ENCODE results near the gene SMS. TPM values are rescaled to one million over a fixed set of nuclear protein-coding genes. Genes with fewer than 3 reads are reported as not detected.

Gene SMS
- total and polyA plus RNA-seq, 2 of the 13 experiments (the other 11 are each of a cell fraction or from before 2014, with no cell fraction given): 40.5 to 91.9 TPM

GRCh38 chrX:22021751-22022324, 81.3 kb downstream of the SMS start:
- ChIA-PET POLR2A (no interaction called here), CTCF (ENCODE audit: low intra/inter-chr PET ratio, low total read pairs) (no interaction called here)
- H2AFZ ChIP-seq (ENCODE audit: low read length): no peak overlapping the region
- H3K9me3 ChIP-seq (ENCODE audit: low read length): no peaks in the 10 kb centered on the region
- H3K36me3 ChIP-seq (replicated peaks in 1 of 2; ENCODE audit: control insufficient read depth in 1 of 2, insufficient read depth in 2 of 2, low read length in 2 of 2): no peaks in the 10 kb centered on the region
- 86% methylated on average over 10 of the region's 10 CpGs for WGBS (ENCODE audit: low lambda C conversion rate)
- no peak overlapping the region for H3K4me3 ChIP-seq (replicated peaks in 1 of 3; ENCODE audit: insufficient read depth in 1 of 3, low read depth in 2 of 3, low read length in 3 of 3)
- H4K20me1 ChIP-seq (ENCODE audit: insufficient read depth, low read length): no peaks in the 10 kb centered on the region
- no peak overlapping the region for H3K9ac ChIP-seq (ENCODE audit: insufficient read depth, low read depth, low read length)
- H3K4me2 ChIP-seq (ENCODE audit: low read depth, low read length): no peak overlapping the region
- in situ Hi-C loops (cut with HindIII; ENCODE audit: extremely low pct_ligation_motif_present, low pct_unique_long_range_greater_than_20kb) (no loop called here), intact Hi-C loops (cut with micrococcal nuclease; ENCODE audit: unreplicated experiment) (no loop called here)
- no peak for DNase-seq (ENCODE audit: low spot score)
- FAIRE-seq: no peak
- no peaks in the 10 kb centered on the region for H3K27me3 ChIP-seq (ENCODE audit: control insufficient read depth in 1 of 2, insufficient read depth in 2 of 2, low read length in 2 of 2)
- H3K79me2 ChIP-seq (ENCODE audit: insufficient read depth, low read length): no peaks in the 10 kb centered on the region
- TF ChIP-seq NFKB2 (CRISPR knock-in tag; IDR thresholded peaks at IDR 0.05; ENCODE audit: borderline replicate concordance) (no peak), POLR2AphosphoS2 (IDR thresholded peaks at IDR 0.05; ENCODE audit: low read depth, low read length) (no peak)
- no peak; the same call in 2 of the 3 replicates for ATAC-seq
- peaks cover 13% of the 10 kb centered on the region; the same call in 1 of the 2 replicates for H3K4me1 ChIP-seq (ENCODE audit: insufficient read depth, low read length)
- no peak overlapping the region for H3K27ac ChIP-seq (ENCODE audit: extremely low read length, insufficient read depth, low read length)
- no TSS peak for BruUV-seq (replicated peaks)

- peaks cover 13% of the 10 kb centered on the region; the same call in 1 of the 2 replicates for H3K4me1 ChIP-seq (ENCODE audit: insufficient read depth, low read length)
- ChIA-PET POLR2A (no interaction called here), CTCF (ENCODE audit: low intra/inter-chr PET ratio, low total read pairs) (no interaction called here)
- no peak for DNase-seq (ENCODE audit: low spot score)
- ATAC-seq: no peak
- H3K4me2 ChIP-seq (ENCODE audit: low read depth, low read length): no peak overlapping the region
- FAIRE-seq: no peak
- H3K4me3 ChIP-seq (replicated peaks in 1 of 3; ENCODE audit: insufficient read depth in 1 of 3, low read depth in 2 of 3, low read length in 3 of 3): no peak overlapping the region
- no peak overlapping the region for H3K9ac ChIP-seq (ENCODE audit: insufficient read depth, low read depth, low read length)
- TF ChIP-seq MYNN (CRISPR knock-in tag; IDR thresholded peaks at IDR 0.05; ENCODE audit: low read depth): no peak
- no peaks in the 10 kb centered on the region for H3K9me3 ChIP-seq (ENCODE audit: low read length)
- no peaks in the 10 kb centered on the region for H3K27me3 ChIP-seq (ENCODE audit: control insufficient read depth in 1 of 2, insufficient read depth in 2 of 2, low read length in 2 of 2)
- intact Hi-C loops (cut with micrococcal nuclease; ENCODE audit: unreplicated experiment): no loop called here
- in situ Hi-C loops (cut with HindIII; ENCODE audit: extremely low pct_ligation_motif_present, low pct_unique_long_range_greater_than_20kb): no loop called here
- no peaks in the 10 kb centered on the region for H4K20me1 ChIP-seq (ENCODE audit: insufficient read depth, low read length)
- no peak overlapping the region for H2AFZ ChIP-seq (ENCODE audit: low read length)
- H3K79me2 ChIP-seq (ENCODE audit: insufficient read depth, low read length): no peaks in the 10 kb centered on the region
- 93% methylated on average over 2 of the region's 2 CpGs for WGBS (ENCODE audit: low lambda C conversion rate)
- BruUV-seq (replicated peaks): no TSS peak
- H3K36me3 ChIP-seq (replicated peaks in 1 of 2; ENCODE audit: control insufficient read depth in 1 of 2, insufficient read depth in 2 of 2, low read length in 2 of 2): no peaks in the 10 kb centered on the region
- H3K27ac ChIP-seq (ENCODE audit: extremely low read length, insufficient read depth, low read length): no peak overlapping the region
These were observed 84.1 kb downstream of the SMS start for GRCh38 chrX:22024577-22024976.

Data from HepG2 (cell line).